Thyroid gland (tissue), 4 donors: Measurements from ENCODE around the gene DRC1.
A peak's percentile ranks its signal among the peaks of the same experiment; 100 is the strongest.

ENCODE experiments used
- POLR2A ChIP-seq, 2 donors: fragments of 450-650 bp; IDR thresholded peaks; one replicate each; pipeline ENCODE4 v1.6.1; 2017; ENCODE audit warnings: antibody characterized with exemption in 2 of 2, mild to moderate bottlenecking in 2 of 2, moderate library complexity in 1 of 2
- TF ChIP-seq, protein P1 (sequence below), 6 experiments: fragments of 200-600 bp in 3 of 6; fragments of 450-650 bp in 3 of 6; sonication (generic) in 3 of 6; IDR thresholded peaks; one replicate each; pipeline ENCODE4 v1.5.1; 2016 to 2019; ENCODE audit warnings: antibody characterized with exemption in 6 of 6, mild to moderate bottlenecking in 2 of 6, inconsistent platforms in 1 of 6, moderate library complexity in 1 of 6

DNA sequence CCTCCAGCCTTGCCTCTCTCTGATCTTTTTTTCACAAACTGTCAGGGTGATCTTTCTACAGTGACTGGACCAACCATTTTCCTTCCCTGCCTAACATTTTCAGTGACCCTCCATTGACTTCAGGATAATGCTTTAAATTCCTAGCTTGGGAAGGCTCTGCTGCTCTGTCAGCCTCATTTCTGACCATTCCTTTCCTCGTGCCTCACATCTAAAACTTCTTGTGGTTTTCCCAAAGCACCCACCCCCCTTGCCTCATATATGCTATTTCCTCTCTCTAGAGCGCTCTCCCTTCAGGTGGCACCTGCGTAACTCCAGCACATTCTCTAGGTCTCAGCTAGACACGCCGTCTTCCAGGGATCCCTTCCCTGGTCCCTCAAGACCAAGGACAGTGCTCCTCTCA is 37.2 kb downstream of the DRC1 start:
- TF ChIP-seq, protein P1, sequence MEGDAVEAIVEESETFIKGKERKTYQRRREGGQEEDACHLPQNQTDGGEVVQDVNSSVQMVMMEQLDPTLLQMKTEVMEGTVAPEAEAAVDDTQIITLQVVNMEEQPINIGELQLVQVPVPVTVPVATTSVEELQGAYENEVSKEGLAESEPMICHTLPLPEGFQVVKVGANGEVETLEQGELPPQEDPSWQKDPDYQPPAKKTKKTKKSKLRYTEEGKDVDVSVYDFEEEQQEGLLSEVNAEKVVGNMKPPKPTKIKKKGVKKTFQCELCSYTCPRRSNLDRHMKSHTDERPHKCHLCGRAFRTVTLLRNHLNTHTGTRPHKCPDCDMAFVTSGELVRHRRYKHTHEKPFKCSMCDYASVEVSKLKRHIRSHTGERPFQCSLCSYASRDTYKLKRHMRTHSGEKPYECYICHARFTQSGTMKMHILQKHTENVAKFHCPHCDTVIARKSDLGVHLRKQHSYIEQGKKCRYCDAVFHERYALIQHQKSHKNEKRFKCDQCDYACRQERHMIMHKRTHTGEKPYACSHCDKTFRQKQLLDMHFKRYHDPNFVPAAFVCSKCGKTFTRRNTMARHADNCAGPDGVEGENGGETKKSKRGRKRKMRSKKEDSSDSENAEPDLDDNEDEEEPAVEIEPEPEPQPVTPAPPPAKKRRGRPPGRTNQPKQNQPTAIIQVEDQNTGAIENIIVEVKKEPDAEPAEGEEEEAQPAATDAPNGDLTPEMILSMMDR (IDR thresholded peaks at IDR 0.05), result peak in 1 of 6 experiments; percentile 2
- TF ChIP-seq POLR2A (IDR thresholded peaks at IDR 0.05), result no peak
